ENCODE data around the gene TMEM240.
"Not testable (repeated sequence)": the region's sequence is repeated elsewhere in the genome, so short reads cannot be mapped to it uniquely, and the experiment has no call there.

Gene TMEM240

DNA sequence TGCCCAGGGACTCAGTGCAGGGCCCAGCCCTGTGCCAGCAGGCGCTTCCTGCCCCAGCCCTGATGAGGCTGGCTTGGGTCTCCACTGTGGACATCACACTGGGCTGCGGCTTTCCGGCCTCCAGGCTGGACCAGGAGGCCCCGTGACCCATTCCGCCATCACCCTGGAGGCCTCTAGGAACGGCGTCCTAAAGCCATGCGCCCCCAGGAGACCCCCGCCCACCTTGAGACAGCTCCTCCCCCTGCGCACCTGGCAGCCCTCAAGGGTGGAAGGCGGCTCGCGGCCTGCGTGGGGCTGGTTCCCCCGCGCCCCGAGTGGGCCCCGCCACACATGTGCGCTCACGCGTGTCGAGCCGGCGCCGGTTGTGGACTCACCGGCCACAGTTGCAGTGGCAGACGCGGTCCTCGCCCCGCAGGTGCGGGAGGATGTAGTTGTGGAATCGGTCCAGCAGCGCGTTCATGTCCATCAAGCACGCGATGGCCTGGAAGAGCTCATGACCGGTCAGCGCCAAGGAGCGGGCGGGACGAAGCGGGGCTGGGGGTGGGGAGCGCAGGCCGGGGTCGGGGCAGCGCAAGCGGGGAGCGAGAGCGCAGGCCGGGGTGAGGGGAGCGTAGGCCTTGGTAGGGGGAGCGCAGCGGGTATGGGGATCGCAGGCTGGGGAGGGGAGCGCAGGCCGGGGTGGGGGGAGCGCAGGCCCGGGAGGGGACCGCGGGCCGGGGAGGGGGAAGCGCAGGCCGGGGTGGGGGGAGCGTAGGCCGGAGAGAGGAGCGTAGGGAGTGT is 924 bp downstream of the TMEM240 start:
- DNase-seq, result no peak

DNA sequence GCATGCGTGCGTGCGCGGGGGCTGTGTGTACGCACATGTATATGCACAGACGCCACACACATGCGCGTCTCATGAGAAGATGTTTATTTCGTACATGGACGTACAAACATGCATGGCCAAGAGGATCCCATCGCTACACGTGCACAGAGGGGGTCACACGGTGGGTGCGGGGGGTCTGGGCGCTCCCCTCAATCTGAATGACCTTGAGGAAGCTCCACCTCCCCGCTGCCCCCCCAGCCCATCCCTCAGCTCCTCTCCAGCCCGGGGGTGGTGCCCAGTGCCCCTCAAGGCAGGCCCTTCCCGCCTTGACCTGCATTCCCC is 1.5 kb downstream of the TMEM240 start:
- DNase-seq, result no peak

DNA sequence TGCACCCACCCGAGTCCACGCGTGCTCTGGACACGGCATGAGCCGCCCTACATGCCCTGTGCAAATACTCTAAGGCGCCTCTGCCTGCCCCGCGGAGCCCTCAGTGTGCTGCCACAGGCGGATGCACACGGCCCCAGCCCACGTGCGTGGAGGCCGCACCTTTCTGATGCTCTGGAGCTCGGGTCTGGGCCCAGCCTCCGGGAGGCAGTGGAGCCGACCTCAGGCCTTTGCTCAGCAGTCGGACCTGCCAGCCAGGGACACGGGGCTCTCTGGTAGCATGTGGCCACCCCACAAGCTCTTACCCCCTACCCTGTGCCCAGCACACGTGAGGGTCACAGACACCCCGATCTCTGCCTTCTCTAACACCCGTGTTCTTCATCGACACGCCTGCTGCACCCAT is 2.1 kb downstream of the TMEM240 start:
- DNase-seq, result no peak

DNA sequence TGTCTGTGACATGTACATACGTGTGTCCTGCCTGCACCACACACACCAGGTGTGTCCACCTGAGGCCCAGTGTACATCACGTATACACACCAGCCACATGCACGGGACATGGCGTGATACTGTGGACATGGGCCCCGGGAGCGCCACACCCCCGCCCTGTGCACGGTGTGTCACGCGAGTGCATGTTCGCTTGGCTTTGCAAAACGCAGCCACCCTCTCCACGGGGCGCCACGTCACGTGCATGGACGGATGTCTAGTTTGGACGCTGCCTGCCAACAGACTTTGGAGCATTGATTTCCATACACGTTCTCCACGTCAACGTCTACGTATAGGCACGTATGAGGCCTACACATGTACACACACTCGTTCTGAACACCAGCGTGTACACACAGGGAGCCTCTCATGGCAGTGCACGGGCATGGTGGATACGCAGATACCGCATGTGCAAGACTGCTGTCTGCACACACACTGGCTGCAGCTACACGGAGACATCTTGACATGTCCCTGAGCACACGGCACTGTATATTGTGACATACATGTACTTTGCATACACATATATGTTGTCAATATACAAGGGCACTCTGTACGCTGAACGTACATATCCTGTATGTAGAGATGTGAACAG is 2.7 kb downstream of the TMEM240 start:
- no peak for DNase-seq

DNA sequence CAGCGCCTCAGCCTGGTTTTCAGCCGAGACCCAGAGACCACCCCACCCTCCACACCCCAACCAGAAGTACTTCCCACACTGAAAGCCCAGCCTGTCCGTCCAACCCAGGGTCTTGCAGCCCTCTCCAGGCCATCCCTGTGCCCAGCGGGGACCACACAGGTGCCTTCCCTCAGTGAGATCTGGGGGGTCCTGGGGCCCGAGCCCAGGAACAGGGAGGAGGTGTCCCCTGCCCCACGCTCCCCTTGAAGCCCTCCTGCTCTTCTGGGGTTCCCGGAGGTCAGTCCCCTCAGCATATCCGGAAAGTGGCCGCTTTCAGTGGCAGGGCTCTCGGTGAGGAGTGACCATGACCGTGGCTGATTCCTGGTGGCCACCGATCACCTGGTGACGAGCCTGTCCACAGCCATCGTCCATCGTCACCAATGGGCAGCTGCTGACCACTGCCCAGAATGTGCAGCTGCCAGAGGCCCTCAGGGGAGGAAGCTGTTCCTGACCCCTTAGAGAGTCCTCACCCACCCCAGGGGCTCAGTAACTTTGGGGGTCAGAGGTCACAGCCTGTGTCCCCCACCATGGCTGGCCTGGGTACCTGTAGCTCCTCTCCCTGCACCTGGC is 3.4 kb downstream of the TMEM240 start:
- no peak for DNase-seq

DNA sequence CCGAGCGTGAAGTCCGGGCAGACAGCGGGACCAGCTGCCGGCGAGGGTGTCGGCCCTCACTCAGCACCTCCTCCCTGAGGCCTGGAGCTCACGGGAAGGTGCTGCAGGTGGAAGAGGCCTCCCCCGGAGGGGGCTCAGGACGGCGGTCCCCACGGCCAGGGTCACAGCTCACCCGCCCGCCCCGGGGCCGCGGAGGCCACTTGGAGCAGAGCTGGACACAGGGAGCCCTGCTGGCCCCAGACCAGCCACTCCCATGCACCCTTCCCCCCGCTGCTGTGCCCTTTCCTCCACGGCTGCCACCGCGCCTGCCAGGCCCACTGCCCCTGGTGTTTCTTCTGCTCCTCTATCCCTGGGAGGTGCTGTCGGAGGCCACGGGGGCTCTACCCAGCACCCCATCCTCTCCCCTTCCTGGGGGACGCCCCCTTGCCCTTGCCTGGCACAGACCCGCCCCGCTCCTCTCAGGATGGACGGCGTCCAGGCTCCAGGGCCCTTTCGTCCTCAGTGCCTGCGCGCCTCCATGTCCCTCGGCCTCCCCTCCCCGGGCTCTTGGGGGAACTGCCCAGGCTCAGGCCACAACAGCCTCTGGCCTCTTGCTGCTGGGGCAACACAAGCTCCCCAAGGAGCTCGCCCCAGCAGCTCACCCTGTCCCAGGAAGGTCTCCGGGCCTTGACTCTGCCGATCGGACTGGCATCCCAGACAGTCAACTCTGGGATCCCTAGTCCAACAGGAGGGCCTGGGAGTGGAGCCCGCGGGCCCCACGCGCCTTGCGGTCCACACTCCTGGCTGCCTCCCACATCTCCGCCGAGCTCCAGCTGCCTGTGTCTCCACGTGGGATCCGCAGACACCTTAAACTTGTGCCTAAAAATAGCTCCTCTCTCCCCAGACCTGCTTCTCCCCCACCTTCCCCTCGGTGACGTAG is 4.1 kb downstream of the TMEM240 start:
- no peak for DNase-seq

DNA sequence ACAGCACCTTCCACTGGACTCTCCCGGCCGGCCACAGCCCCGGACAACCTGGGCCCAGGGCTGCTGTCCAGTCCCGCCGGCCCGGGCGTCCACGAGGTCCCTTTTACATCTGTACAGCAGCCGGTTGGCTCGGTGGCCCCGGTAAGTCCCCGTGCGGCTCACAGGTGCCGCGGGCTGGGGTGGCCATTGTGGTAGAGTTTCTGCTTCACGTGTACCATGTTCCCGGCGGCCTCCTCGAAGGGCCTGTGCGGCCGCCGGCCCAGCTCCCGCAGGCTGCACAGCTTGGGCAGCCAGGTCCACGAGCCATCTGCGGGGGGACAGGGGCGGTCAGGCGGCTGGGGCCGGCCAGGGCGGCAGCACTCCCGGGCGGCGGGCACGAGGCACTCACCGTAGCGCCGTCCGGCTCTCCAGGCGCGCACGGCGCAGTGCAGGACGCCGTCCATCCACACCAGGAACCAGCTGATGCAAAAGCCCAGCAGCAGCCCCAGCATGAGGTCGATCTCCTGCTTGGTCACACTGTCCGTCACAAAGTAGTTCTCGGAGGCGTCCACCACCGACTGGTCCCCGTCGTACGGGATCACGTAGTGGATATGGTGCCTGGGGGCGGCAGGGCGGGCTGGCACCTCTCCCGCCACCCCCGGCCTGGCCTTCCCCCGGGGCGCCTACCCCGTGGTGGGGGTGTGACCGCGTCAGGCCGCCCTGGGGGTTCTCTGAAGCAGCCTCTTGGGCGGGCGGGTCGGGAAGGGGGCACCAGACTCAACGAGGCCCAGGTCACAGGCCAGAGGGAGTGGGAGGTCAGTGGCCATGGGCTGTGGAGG is 5.0 kb downstream of the TMEM240 start:
- DNase-seq, result no peak

DNA sequence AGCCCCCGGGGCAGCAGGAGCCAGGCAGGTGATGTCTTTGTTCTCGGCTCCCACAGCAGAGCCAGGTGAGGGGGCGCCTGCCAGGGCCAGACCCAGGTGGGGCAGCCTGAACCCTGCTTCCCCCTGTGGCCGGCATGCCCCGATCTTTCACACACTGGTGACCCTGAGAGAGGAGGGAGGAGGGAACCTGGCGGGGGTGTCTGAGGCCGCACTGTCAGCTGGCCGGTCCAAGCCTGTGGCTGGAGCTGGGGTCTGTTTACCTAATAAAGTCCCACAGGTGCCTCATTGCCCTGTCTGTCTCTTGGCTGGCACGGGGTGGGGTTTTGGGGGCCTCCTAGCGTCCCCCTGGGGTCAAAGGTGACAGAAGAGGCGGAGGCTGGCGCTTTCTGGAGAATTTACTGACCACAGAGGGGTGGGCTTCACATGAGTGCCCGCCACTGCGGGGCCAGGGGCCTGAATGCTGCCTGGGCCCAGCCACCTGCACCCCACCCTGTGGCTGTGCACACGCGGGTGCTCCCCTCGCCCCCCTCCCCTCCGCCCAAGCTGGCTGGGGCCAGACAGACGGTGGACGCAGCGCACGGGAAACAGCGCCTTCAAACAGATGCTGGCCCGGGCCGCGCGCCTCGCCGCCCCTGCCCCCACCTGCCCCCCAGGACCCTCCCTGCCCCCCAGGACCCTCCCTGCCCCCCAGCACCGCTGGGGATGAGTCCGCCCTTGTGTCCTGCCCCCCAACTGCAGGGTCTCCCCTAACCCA is 5.8 kb downstream of the TMEM240 start:
- DNase-seq, result no peak

DNA sequence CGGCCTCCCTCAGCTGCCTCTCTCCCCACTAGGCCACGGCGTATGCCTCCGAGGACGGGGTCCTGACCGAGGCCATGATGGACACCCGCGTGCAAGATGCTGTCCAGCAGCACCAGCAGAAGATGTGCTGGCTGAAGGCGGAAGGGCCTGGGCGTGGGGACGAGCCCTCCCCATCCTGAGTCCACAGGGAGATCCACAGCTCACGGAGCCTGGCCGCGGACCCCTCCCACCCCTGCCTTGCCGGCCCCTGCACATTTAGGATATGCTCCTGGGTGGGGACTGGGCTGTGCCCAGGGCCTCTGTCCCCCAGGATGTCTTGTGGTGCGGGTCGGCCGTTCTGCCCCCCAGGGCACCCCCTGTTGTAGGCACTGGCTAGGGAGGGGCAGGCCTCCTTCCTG is 6.5 kb downstream of the TMEM240 start:
- not testable (repeated sequence) for DNase-seq

DNA sequence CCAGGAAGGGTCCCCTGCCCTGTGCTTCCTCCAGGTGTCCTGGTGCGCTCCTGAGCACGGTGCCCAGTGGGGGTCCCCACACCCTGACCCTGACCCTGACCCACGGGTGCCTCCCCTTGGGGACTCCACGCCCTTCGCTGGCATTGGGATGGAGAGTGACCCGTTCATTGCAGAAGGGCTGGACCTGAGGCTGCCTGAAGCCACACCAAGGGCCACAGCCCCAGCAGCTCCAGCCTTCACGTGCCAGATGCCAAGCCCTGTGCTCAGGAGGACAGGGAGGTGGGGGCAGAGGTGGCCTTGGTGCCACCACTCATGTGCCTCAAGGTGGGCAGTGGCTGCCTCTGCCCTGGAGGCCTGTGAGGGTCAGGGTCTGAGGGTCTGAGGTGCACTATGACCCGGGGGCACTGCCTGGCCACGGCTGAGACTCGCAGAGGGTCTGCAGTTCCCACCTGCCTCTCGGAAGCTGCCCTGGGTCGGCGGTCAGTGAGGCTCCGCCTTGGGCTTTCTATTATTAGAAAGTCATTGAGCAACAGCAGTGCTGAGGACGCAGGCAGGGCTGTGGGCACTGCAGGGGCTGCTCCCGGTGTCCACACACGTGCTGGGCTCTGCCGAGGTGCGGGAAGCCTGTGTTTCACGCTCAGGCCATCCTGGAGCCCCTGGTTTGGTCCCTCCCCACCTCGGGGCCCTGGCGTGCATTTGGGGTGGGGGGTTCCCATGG is 7.1 kb downstream of the TMEM240 start:
- not testable (repeated sequence) for DNase-seq

DNA sequence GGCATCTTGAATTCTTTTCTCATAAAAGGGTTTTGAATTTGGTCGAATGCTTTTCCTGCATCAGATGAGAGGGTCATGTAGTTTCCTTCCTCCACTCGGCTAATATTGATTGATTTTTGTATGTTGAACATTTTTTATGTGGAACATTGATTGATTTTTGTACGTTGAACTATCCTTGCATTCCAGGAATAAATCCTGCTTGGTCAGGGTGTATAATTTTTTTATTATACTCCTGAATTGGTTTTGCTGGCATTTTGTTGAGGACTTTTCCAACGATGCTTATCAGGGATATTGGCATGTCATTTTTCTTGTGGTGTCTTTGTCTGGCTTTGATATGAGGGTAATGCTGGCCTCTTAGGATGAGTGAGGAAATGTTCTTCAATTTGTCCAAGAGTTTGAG is 8.5 kb downstream of the TMEM240 start:
- DNase-seq, result no peak

DNA sequence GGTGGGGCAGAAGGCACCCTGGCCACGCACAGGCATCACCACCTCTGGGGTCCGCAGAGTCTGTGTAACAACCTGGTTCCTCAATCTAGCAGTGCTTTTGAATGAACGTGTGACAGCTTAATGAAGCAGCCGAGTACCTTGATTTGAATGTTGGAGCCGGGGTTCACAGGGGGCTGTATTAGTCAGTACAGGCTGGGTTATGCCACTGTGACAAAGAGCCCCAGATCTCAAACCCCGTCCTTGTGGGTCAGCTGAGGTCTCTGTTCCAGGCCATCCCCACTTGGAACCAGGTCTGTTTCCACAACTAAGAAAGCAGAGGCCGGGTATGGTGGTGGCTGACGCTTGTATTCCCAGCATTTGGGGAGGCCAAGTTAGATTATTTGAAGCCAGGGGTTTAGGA is 10.5 kb downstream of the TMEM240 start:
- no peak for DNase-seq

DNA sequence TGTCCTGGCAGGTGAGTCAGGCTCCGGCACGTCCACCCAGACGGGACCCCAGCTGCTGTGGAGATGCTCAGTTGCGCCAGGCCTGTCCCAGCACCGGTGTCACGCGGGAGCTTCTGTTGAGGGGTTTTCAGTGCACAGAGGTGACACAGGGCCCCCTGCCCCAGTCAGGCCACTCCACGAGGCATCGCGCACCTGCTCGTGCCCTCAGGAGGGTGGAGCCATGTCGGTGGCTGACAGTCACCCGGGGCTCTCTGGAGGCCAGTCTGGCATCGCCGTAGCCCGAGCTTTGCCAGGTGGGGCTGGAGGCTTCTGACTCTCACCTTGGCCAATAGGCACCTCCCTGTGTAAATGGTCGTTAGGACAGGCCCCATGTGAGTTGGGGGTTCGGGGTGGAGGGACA is 11.1 kb downstream of the TMEM240 start:
- DNase-seq, result no peak

DNA sequence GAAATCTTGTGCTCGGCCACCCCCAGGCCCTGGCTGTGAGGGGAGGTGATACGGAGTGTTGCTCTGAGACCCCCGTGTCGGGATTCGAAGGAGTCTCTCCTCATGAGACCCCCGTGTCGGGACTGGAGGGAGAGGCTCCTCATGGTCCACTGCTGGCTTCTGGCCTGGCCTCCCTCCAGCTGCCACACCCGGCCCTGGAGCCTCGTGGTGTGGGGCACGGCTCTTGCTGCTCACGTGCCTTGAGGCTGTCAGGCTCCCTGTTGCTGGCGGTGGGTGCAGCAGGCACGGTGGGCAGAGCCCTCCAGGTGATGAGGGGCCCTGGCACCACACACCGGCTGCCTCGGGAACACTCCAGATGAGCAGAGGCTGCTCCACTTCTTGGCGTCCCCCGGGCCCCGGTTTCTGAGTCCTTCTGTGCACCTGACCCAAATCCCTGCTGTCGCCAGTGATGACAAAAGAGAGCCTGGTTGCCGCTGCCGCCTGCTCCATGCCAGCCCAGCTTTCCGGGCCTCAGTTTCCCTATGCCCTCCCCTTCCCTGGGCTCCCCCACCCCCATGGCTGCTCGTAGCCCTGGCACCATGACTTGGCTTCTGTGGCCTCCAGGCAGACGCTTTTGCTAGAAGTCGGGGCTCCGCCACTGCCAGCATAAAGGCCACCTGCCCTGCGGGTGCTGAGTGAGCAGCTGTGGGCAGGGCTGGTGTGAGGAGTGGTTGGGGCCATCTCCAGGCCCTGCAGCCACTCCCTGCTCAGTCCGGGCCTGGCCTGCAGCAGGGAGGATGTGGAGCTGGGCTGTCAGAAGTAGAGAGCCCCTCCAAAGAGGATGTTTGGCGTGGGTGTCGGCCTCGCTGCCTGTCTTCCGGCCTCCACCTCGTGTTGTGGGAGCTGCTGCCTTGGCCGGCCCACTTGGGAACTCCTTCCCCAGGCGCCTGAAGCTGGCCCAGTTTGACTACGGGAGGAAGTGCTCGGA is 11.8 kb downstream of the TMEM240 start:
- DNase-seq, result no peak

DNA sequence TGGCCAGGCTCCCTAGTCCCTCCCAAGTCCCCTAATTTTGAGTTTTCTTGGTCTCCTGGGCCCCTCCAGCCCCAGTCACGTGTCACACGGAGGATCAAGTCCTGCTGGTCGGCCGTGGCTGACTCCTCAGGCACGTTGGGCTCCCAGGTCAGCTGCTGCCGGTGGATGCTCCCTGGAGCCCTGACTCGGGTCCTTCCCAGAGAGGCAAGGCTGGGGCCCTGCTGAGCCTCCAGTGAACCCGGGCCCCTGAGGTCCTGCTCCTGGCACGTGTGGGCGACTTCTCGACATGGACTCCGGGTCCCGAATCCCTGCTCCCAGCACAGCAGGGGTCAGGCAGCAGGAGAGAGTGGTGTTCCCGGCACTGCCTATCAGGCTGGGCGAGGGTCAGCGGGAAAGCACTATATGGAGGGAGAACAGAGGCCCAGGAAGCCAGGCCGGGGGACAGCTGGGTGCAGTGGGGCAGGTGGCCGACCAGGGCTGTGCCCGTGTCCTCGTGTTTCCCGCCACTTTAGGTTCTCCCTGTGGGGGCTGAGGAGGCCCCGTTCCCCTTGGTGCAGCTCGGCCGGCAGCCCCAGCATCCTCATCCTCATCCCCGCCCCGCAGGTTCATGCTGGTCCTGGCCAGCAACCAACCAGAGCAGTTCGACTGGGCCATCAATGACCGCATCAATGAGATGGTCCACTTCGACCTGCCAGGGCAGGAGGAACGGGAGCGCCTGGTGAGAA is 13.2 kb downstream of the TMEM240 start:
- no peak for DNase-seq

DNA sequence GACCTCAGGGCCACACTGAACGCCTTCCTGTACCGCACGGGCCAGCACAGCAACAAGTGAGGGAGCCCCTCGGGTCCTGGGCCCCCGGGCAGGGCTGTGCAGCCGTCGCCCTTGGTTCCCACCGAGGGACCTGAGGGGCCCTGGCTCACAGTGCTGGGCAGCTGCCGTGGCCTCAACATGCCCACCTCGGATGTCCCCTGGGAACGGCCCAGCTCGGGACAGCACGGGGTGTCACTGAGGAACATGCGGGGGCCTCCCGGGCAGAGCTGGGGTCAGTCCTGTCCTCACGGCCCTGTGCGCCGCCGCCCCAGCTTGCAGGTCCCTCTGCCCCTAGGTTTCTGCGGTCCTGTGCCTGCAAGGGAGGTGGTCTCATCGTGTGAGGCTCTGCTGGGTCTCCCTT is 13.9 kb downstream of the TMEM240 start:
- DNase-seq, result not testable (repeated sequence)

DNA sequence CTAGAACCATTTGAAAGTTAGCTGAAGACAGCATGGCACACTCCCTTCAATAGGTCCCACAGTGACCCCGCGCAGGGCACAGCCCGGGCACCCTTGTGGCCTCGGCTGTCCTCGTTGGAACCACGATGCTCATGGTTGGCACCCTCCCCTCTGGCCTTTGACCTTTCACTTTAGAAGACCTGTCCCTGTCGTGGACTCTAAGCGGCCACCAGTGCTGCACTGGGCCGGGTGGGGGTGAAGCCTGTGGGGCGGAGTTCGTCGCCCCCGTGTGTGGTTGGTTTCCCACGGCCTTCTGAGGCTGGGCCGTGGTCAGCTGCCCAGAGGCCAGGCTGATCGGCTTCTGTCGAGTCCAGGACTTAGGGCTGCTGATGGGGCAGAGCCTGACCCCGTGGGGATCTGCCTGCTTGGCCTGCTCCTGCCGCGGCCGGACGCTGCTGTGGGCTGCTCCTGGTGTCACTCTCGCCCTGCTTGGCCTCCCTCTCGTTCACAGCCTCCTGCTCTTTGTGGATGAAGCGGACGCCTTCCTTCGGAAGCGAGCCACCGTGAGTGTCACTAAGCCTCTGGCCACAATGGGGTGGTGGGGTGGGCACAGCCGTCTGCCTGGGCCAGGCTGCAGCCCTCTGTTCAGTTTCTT is 15.6 kb downstream of the TMEM240 start:
- DNase-seq, result not testable (repeated sequence)

DNA sequence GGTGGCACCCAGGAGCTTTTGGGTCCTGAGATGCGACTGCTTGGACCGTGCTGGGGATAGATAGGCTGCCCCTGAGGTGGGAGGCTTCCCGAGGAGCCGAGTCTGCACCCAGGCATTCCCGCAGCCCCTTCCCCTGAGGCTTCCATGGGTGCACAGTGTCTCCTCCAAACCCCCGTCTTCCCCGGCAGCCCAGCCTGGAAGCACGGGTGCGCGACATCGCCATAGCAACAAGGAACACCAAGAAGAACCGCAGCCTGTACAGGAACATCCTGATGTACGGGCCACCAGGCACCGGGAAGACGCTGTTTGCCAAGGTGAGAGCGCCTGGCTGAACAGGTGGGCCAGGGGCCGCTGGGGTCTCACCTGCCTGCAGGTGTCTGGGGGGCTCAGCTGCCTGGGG is 16.8 kb downstream of the TMEM240 start:
- DNase-seq, result not testable (repeated sequence)

DNA sequence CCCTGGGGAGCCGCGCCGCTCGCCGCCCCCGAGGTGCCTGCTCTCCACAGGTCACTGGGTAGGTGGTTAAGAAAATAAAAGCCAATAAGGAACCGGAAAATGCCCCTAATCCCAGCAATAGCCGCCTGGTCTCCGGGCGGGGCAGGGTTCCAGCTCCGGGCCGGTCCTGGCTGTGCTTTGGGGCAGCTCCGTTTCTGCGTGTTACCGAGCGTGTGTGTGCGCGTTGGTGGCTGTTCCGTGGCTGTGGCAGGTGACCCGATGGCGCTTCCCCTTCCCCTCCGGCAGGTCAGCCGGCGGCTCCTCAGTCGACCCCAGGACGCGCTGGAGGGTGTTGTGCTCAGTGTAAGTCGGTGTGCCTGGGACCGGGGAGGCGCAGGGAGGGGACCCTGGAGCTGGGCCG is 17.2 kb downstream of the TMEM240 start:
- not testable (repeated sequence) for DNase-seq
